Mesenteric fat pad (tissue), 1 donor: ENCODE results near the gene PHKB. TPM values are rescaled to one million over a fixed set of nuclear protein-coding genes. Genes with fewer than 3 reads are reported as not detected.
"Not testable (repeated sequence)": the region's sequence is repeated elsewhere in the genome, so short reads cannot be mapped to it uniquely, and the experiment has no call there.

Source experiments
- DNase-seq: peaks from one replicate; pipeline ENCODE4 v3.0.0-alpha.2; 2020; ENCODE audit warnings: low spot score
- total RNA-seq: library from RNA; stranded (reverse); fragmentation: NEBNext Ultra II Directional; extraction: Animal tissue kit (Norgen Biotek cat#: 25700); gene quantifications from one replicate; pipeline ENCODE4 v1.2.1, GENCODE V29; 2021
- donor health status: DM: yes; HTN: yes; CAD: no.

The PHKB gene
- total RNA-seq, 1 donor from 2014 or later = 57.8 TPM

- DNase-seq = not testable (repeated sequence)
Observed at GRCh38 chr16:47468070-47468689, 7.0 kb downstream of the PHKB start.

DNA sequence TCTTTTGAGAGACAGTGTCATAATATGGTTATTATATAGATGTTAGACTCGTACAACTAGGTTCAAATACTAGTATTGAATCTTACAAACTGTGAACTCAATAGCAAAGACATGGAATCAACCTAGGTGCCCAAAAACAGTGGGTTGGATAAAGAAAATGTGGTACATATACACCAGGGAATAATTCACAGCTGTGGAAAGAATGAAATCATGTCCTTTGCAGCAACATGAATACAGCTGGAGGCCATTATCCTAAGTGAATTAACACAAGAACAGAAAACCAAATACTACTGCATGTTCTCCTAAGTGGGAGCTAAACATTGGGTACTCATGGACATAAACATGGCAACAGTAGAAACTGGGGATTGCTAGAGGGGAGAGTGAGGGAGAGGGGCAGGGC, 8.1 kb downstream of the PHKB start:
- DNase-seq = no peak

GRCh38 chr16:47470211-47470610, 9.1 kb downstream of the PHKB start:
- DNase-seq = no peak

DNA sequence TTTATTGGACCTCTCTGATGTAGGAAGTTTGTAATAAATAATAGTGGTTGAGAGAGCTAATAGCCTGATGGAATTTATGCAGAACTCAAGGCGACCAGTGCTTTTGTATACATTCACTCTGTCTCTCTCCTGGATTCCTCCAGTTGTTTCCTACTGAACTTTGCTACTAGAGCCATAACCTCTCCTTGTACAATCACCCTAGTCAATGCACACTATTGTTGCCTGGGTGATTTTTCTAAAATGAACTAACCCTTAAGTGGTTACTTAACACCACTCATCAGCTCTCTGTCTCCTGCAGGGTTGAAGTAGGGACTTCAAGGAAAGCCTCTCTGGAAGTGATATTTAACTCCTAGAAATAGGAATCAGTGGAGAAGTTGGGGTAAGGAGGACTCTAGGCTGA, 9.7 kb downstream of the PHKB start:
- no peak for DNase-seq

GRCh38 chr16:47473004-47473403, 11.9 kb downstream of the PHKB start:
- not testable (repeated sequence) for DNase-seq

DNA sequence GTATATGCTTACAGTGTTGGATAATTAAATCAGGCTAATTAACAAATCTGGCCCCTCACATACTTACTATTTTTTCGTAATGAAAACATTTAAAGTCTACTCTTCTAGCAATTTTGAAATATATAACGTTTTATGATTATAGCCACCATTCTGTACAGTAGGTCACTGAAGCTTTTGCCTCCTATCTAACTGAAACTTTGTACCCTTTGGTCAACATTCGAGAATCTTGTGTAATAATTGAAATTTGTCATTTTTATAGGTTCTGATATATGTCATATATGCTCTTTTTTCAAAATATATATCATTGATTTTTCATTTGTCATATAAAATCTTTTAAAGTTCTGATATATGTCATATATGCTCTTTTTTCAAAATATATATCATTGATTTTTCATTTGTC, 12.7 kb downstream of the PHKB start:
- DNase-seq = no peak

DNA sequence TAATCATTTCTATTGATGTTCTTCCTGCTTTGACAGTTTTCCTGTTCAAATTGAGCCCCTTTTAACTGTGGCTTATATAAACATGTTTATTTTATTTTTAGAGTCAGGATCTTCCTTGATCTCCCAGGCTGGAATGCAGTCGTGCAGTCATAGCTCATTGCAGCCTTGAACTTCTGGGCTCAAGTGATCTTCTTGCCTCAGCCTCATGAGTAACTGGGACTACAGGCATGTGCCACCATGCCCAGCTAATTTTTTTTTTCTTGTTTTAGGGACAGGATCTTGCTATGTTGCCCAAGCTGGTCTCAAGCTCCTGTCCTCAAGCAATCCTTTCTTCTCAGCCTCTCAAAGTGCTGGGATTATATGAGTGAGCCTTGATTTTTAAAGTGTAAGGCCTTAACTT, 14.7 kb downstream of the PHKB start:
- DNase-seq = no peak

GRCh38 chr16:47476654-47477345, 15.7 kb downstream of the PHKB start:
- no peak for DNase-seq

DNA sequence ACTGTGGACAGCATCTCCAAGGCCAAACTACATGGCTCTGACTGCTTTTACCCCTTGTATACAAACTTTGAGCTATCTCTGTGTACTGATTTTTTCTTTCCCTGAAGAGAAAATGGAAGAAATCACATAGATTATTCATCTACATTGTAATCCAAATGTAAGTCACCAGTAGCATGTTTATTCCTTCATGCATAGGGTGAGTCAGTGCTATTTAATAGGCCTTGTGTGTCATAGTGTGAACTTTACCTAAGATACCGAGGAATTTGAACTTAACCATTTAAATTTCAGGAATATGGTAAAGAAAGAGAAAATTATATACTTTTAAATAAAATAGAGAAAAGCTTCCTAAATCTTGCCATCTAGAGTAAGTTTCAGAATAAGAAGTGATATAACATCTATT, 16.5 kb downstream of the PHKB start:
- DNase-seq = no peak

GRCh38 chr16:47480410-47480809, 19.3 kb downstream of the PHKB start:
- no peak for DNase-seq

DNA sequence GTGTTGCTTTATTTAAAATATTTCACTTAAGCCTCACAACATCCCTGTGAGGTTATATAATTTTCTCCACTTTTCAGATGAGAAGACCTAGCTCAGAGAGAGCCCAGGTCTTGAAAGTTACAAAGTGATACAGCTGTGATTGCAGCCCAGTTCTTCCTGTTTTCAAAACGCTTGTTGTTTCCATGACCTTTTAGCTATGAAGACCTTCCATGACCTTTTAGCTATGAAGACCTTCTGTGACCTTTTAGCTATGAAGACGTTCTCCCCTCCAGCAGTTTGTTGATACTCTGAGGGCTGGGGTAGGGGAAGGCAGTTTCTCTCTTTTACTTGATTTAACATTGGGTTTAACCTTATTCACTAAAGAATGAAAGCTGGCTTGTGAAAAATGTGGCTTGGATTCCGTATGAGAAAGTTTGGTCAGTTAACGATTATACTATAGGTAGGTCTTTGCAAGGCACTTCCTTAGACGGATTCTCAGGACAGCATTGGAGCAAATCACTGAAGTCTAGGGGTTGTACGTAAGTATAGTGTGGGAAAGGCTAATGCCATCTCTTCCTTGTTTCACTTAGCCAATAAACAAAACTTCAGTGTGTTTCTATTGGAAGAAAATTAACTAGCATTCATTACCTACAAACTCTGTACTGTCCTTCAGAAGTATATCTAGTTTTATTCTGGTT, 20.7 kb downstream of the PHKB start:
- DNase-seq = no peak

DNA sequence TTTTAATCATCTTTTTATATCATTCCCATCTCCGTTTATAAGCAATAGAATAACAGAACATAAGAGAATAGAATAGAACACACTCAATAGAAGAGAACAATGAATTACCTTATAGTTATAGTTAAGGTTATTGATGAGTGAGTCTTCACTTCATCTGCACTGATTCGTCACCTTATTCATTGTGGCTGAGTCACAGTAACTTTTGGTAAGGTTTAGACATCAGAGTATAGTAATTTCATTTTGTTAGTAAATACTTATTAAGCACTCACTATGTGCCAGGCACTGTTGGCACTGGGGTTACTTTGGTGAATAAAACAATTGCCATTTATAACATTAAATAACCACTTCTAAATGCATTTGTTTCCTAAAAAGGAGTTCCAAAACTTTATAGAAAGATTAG, 22.5 kb downstream of the PHKB start:
- no peak for DNase-seq

- no peak for DNase-seq
Observed at GRCh38 chr16:47486856-47487255, 25.7 kb downstream of the PHKB start.

GRCh38 chr16:47488051-47488450, 26.9 kb downstream of the PHKB start:
- DNase-seq = no peak

GRCh38 chr16:47490471-47490870, 29.3 kb downstream of the PHKB start:
- no peak for DNase-seq

DNA sequence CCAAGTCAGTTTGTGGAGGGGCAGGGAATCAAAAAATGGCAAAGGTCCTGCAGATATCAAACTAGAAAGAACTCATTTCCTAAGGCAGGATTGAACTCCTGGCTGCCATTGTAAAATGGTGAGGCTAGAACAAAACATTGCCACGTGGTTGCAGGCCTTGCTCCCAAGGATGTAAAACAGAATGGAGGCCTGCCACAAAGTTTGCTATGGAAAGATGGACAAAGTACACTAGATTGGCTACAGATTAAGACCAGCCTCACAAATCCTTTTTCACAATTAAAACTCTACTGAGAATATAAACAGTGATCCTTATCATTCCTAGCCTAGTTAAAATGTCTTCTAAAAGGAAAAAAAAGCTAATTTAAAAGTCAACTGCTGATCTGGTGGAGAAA, 30.9 kb downstream of the PHKB start:
- no peak for DNase-seq

GRCh38 chr16:47492428-47493377, 31.6 kb downstream of the PHKB start:
- DNase-seq = no peak

DNA sequence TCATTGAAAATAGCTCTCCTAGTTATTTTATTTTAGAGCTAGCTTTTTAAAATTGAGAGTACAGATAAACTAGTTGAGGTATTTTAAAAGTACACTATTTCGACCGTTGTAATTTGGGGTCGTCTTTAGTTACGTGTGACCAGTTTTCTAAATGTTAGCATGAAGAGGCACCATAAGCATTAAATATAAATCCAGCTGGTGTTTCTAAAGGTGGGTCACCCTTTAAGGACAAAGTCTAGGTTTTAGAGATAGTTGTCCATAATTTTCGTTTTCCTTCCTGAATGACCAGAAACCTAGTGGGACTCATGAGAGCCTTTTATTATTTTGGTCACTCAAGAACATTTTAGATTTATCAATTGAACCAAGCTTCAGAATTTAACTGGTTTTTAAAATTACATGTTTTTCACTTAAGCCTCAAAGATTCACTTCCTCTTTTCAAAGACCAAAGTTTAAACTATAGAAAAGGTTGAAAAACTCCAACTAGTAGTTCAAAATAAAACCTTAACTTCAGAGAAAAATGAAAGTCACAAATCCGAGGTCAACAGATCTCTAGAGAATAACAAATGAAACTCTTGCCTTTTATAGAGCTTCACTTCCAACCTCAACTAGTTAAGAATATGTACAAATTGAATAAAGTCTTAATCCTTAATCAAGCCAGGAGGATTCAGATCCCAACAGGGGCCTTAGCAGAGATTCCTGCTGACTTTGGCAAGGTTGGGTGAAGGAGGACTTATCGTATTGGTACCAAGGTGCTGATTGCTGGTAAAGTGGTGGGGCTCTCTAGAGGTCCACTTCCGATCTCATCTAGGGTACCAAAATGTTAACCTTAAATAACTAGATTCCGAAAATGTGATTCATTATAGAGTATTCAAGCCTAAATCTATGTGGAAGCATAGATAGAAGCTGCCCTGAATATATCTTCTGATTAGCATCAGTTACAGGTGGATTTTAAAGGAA, 32.5 kb downstream of the PHKB start:
- DNase-seq = no peak

DNA sequence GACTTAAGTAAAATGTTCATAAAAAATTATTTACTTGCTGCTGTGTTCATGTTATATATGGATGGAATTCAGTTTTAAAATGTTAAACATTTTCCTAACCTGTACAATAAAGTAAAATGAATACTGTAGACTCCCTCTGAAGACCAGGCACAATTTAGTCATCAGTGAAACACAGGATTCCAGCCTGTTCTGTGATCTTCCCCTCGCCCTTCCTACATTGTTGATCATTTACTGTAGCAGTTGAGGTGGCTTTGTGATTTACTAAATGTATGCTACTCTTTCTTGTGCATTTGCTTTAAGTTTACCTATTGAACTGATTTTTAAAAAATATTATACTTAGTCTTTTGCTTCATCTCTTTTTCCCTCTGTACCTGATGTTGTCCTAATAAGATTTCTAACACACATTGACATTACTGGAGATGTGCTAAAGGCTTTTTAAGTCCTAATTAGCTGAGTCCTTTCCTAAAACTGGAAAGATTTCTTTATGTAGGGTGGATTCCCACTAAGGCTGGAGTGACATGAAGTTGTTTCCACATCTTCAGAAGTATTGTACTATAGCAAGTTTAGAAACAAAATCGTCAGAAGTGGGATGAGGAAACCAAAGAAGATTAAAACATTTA, 38.1 kb downstream of the PHKB start:
- DNase-seq = no peak

GRCh38 chr16:47499700-47500264, 38.7 kb downstream of the PHKB start:
- DNase-seq = no peak
